HG02610 (cell line): ENCODE data around the gene ZNF615.
"Not testable (repeated sequence)": the region's sequence is repeated elsewhere in the genome, so short reads cannot be mapped to it uniquely, and the experiment has no call there.

ENCODE experiments used
- ATAC-seq: cut with Tn5 transposase; IDR thresholded peaks from one replicate; pipeline ENCODE4 v1.9.1; 2021; ENCODE audit warnings: mild to moderate bottlenecking, moderate library complexity; ENCODE audit not compliant: unreplicated experiment

Gene ZNF615

DNA sequence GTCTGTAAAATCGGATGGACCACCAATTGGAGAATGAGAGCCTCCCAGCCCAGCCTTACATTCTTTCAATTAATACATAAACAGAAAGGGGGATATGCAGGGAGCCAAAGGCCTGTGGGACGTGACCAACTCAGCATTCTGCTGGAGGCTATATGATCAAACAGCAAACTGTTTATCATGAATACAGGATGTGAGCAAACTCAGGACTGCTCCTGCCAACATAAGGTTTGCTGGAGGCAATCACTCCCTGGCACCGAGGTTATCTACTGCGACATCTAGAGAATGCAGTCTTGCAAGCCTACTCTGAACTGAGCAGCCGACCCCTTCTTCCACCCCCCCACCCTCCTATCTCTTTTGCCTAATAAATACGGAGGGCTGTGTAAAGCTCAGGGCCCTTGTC is 27.1 kb downstream of the ZNF615 start:
- not testable (repeated sequence) for ATAC-seq

DNA sequence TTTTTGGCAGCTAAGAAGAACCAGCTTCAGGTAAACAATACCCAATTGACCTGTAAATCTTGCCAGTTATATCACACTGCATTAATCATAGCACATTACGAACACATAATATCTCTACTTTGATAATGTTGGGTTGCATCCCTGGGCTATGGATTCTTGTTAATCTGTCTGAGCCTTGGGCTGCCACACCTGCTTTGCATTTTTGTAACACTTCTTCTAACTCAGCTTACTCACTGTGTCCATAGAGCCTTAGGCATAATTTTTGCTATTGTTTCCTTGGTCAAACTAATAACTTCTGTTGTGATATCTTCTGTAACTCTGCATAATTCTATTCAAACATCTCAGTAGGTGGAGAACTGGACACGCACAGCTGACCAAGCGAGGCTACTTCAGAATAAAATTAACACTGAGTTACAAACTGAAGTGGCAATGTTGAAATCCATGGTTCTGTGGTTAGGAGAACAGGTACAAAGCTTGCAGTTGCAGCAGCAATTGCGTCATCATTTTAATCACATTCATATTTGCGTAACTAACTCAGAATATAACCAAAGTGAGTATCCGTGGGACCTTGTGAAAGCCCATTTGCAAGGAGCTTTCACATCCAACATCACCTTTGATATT is 27.8 kb downstream of the ZNF615 start:
- no peak for ATAC-seq

DNA sequence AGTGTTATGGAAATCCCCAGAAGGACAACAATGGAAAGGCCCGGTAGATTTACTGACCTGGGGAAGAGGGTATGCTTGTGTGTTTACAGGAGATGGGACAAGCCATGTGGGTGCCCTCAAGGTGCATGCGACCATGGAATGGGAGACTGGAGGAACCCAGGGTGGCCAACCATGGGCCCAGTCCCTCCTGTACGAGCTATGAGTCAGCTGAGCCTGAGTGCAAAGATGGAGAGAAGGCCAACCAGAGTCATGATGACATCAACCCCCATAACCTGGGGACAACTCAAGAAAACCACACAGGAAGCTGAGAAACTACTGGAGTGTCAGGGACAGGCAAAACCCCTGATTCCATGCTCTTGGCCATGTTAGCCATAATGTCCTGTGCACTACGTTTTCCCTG is 29.1 kb downstream of the ZNF615 start:
- ATAC-seq: no peak

DNA sequence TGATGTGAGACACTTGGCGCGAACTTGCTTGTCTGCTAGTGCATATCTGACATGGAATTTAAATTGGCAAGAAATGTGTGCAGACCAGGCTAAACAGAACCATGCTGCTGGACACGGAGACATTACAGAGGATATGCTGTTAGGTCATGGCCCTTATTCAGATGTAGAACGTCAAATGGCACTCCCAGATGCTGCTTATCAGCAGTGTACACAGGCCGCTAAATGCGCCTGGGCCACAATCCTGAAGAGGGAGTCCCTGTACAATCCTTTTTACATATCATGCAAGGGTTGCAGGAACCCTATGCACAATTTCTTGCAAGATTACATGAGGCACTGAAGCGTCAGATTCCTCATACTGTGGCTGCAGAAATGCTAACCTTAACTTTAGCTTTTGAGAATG is 30.7 kb downstream of the ZNF615 start:
- no peak for ATAC-seq

DNA sequence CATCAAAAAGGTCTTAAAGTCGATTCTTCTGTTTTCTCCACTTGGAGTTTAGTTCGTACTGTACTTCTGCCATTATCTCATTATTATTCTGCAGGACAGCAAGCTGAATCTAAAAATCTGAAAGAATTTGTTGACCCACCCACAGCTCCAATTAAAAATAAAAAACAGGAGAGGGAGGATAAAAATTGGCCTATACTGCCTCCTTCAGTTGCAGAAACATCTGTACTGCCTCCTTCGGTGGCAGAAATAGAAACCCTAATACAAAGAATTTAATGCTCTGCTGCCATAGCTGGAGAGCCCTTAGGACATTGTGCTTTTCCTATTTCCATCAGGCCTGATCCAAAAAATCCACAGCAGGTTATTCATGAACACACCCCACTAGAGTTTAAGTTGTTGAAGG is 31.2 kb downstream of the ZNF615 start:
- no peak for ATAC-seq

DNA sequence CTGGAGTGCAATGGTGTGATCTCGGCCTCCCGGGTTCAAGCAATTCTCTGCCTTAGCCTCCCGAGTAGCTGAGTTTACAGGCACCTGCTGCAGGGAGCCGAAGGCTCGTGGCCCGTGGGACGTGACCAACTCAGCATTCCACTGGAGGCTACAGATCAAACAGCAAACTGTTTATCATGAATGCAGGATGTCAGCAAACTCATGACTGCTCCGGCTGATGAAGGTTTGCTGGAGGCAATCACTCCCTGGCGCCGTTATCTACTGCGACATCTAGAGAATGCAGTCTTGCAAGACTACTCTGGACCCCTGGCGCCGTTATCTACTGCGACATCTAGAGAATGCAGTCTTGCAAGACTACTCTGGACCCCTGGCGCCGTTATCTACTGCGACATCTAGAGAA is 32.2 kb downstream of the ZNF615 start:
- not testable (repeated sequence) for ATAC-seq

DNA sequence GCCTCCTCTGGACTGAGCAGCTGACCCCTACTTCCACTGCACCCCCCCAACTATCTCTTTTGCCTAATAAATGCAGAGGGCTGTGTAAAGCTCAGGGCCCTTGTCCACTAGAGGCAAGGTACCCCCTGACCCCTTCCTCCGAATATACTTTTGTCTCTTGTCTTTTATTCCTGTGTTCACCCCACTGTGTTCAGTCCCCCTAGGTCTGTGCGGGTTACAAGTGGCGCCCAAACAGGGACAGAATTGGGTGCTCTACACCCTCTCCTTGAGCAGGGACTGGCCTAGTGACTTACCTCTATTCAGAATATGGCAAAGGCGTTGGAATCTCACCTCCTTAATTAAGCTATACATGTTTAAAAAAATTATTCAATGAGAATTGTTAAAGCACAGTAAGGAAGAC is 36.4 kb downstream of the ZNF615 start:
- no peak for ATAC-seq

DNA sequence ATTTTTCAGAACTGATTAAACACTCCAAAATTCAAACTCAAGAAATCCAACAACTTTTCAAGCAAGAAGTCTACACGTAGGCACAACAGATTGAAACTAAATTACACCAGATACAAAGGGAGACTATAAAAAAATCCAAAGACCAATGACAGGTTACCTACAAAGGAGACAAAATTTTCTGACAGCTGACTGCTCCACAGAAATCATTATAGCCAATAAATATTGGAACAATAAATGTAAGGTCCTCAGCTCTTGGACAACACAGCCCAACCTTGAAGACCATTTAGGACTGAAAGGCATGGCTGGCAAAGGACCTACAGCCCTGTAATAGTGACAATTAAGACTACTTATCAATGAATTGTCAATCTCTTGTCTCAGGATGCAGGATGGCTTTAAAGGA is 37.3 kb downstream of the ZNF615 start:
- no peak for ATAC-seq

DNA sequence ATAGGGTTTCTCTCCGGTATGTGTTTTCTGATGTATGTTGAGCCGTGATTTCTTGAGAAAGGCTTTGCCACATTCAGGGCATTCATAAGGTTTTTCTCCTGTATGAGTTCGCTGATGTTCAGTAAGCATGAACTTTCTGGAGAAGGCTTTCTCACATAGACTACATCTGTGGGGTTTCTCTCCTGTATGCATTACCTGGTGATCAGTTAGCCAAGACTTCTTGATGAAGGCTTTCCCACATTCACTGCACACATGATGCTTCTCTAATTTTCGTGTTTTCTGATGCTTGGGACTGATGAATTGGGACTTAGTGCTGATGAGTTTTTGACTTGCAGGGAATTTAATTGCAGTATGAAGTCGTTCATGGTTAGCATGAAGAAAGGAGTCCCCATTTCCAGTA is 42.4 kb downstream of the ZNF615 start:
- no peak for ATAC-seq

DNA sequence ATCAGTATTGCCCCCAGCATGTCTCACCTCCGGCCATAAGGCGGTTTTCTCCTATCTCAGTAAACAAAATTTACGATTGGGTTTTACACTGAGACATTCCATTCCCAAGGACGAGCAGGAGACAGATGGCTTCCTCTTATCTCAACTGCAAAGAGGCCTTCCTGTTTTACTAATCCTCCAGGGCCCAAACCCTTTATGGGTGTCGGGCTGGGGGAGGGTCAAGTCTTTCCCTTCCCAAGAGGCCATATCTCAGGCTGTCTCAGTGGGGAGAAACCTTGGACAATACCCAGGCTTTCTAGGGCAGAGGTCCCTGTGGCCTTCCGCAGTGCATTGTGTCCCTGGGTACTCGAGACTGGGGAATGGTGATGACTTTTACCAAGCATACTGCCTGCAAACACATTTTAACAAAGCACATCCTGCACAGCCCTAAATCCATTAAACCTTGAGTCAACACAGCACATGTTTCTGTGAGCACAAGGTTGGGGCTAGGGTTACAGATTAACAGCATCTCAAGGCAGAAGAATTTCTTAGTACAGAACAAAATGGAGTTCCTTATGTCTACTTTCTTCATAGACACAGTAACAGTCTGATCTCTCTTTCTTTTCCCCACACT is 47.3 kb downstream of the ZNF615 start:
- ATAC-seq: not testable (repeated sequence)

DNA sequence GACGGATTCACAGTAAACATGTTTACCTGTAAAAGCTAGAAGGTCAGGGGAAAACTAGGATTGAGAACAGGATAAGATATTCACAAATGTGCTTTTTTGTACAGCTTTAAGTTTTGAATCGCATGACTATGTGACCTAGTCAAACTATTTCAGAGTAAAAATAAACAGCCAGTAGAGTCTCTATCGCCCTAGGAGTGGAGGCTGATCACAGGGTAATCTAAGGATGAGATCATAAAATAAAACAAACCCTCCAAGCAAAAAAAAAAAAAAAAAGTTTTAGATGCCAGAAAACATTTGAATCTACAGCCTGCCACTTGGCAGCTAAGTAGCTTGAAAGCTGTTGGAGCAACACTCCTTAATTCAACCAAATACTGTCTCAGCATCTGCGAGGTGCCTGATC is 48.2 kb downstream of the ZNF615 start:
- ATAC-seq: no peak

DNA sequence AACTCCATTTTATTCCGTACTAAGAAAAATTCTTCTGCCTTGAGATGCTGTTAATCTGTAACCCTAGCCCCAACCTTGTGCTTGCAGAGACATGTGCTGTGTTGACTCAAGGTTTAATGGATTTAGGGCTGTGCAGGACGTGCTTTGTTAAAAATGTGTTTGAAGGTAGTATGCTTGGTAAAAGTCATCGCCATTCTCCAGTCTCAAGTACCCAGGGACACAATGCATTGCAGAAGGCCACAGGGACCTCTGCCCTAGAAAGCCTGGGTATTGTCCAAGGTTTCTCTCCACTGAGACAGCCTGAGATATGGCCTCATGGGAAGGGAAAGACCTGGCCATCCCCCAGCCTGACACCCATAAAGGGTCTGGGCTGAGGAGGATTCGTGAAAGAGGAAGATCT is 50.2 kb downstream of the ZNF615 start:
- not testable (repeated sequence) for ATAC-seq

DNA sequence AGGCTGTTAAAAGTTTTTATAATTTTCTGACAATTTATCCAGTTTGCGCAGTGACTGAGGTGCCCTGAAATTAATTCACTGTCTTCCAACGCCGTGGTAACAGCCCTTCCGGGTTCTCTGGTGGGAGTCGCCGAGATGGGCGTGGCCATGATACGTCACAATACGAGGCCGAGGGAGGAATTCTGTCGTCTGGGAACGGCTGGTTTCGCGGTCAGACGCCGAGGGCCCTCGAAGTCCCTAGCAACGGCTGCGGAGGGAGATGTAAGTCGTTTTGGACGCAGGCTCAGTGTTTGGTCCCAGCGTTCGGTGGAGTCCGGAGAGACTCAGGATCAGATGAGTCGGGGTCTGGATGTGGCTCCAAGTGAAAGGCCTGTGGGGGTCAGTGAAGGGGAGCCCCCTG is 59.0 kb downstream of the ZNF615 start:
- ATAC-seq: no peak

DNA sequence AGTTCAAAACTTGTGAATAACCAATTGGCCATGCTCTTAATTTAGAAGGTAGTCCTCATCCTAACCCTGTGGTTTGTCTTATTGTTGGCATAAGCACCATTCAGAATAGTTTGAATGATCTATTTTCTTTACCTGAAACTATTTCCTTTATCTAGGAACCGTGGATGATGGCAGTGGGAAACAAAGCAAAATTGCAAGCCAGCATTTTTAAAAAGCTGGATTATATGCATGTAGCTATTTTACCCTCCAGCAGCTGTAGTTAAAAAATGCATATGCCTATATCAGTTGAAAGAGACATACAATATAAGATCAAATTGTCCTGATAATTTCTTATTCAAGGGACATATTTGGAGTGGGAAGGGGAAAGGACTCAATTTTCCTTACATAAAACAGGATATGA is 61.4 kb downstream of the ZNF615 start:
- no peak for ATAC-seq

DNA sequence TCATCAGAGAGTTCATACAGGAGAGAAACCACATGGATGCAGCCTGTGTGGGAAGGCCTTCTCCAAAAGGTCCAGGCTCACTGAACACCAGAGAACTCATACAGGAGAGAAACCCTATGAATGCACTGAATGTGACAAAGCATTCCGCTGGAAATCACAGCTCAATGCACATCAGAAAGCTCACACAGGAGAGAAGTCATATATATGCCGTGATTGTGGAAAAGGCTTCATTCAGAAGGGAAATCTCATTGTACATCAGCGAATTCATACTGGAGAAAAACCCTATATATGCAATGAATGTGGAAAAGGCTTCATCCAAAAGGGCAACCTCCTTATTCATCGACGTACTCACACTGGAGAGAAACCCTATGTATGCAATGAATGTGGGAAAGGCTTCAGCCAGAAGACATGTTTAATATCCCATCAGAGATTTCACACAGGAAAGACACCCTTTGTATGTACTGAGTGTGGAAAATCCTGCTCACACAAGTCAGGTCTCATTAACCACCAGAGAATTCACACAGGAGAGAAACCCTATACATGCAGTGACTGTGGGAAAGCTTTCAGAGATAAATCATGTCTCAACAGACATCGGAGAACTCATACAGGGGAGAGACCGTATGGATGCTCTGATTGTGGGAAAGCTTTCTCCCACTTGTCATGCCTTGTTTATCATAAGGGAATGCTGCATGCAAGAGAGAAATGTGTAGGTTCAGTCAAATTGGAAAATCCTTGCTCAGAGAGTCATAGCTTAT is 63.0 kb downstream of the ZNF615 start:
- no peak for ATAC-seq
